Measurements from ENCODE around the gene KRT75. TPM values are rescaled to one million over a fixed set of nuclear protein-coding genes. Genes with fewer than 3 reads are reported as not detected.

The KRT75 gene
- polyA plus RNA-seq, 2 of the 4 experiments (the other 2 are of a cell fraction): not detected

GRCh38 chr12:52423661-52424500, 10.3 kb downstream of the KRT75 start:
- no peaks in the 10 kb centered on the region for H3K9me3 ChIP-seq
- no peak; a peak in 1 of 6 replicates for ATAC-seq
- CTCF ChIA-PET: interaction anchor here (1.3 to 1.6 kb wide), 4 partner anchors 8 to 442 kb away, joined by 3 to 6 read pairs (median 4); no protein-coding TSS in a partner anchor
- no peak overlapping the region for H3K4me2 ChIP-seq
- no peak for TF ChIP-seq RCOR1 (IDR thresholded peaks at IDR 0.05; ENCODE audit: low read depth, low read length)
- TF ChIP-seq NPAS2 (CRISPR knock-in tag; IDR thresholded peaks at IDR 0.05; ENCODE audit: borderline replicate concordance): no peak
- no peak for TF ChIP-seq RNF2 (IDR thresholded peaks at IDR 0.05; ENCODE audit: borderline replicate concordance, low read depth)
- TF ChIP-seq CEBPB (IDR thresholded peaks at IDR 0.05): no peak
- no peak for TF ChIP-seq CHD2 (IDR thresholded peaks at IDR 0.05; ENCODE audit: low read length, partially characterized antibody)
- no peak for TF ChIP-seq HOXB5 (CRISPR knock-in tag; IDR thresholded peaks at IDR 0.05)
- no peak for TF ChIP-seq RARB (CRISPR knock-in tag; IDR thresholded peaks at IDR 0.05)
- TF ChIP-seq NR3C1 (IDR thresholded peaks at IDR 0.05): no peak
- no peak for TF ChIP-seq ELK1 (IDR thresholded peaks at IDR 0.05; ENCODE audit: low read depth, low read length)
- TF ChIP-seq PHF8 (IDR thresholded peaks at IDR 0.05; ENCODE audit: borderline replicate concordance, low read depth): no peak
- no peak for TF ChIP-seq JUN (IDR thresholded peaks at IDR 0.05)
- TF ChIP-seq E2F6 (IDR thresholded peaks at IDR 0.05; ENCODE audit: borderline replicate concordance, low read depth): no peak
- TF ChIP-seq HOXA7 (CRISPR knock-in tag; IDR thresholded peaks at IDR 0.05): no peak
- TF ChIP-seq, protein P1, sequence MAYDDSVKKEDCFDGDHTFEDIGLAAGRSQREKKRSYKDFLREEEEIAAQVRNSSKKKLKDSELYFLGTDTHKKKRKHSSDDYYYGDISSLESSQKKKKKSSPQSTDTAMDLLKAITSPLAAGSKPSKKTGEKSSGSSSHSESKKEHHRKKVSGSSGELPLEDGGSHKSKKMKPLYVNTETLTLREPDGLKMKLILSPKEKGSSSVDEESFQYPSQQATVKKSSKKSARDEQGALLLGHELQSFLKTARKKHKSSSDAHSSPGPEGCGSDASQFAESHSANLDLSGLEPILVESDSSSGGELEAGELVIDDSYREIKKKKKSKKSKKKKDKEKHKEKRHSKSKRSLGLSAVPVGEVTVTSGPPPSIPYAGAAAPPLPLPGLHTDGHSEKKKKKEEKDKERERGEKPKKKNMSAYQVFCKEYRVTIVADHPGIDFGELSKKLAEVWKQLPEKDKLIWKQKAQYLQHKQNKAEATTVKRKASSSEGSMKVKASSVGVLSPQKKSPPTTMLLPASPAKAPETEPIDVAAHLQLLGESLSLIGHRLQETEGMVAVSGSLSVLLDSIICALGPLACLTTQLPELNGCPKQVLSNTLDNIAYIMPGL (CRISPR knock-in tag; IDR thresholded peaks at IDR 0.05; ENCODE audit: borderline replicate concordance): no peak
- TF ChIP-seq ZFP36 (IDR thresholded peaks at IDR 0.05; ENCODE audit: borderline replicate concordance, partially characterized antibody): no peak
- TF ChIP-seq POLR2AphosphoS2 (conservative IDR thresholded peaks at IDR 0.05; ENCODE audit: low read length): no peak
- TF ChIP-seq FOSB (CRISPR knock-in tag; IDR thresholded peaks at IDR 0.05): no peak
- no peak for TF ChIP-seq KDM5A (IDR thresholded peaks at IDR 0.05)
- no peak for TF ChIP-seq TP53 (CRISPR knock-in tag; IDR thresholded peaks at IDR 0.05)
- no peak for TF ChIP-seq CTCF (IDR thresholded peaks at IDR 0.05)
- no peak overlapping the region for H3K27ac ChIP-seq
- WGBS (ENCODE audit: missing lambda C conversion rate): 84% methylated on average over 11 of the region's 11 CpGs
- POLR2A ChIA-PET: no interaction called here
- H3K4me3 ChIP-seq: no peak overlapping the region
- DNase-seq (ENCODE audit: low read depth in 1 of 2, low spot score in 1 of 2): no peak
- no peaks in the 10 kb centered on the region for H3K4me1 ChIP-seq
- no peak for FAIRE-seq

- TF ChIP-seq, protein P2, sequence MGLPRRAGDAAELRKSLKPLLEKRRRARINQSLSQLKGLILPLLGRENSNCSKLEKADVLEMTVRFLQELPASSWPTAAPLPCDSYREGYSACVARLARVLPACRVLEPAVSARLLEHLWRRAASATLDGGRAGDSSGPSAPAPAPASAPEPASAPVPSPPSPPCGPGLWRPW (IDR thresholded peaks at IDR 0.05): no peak
- TF ChIP-seq MAZ (IDR thresholded peaks at IDR 0.05; ENCODE audit: borderline replicate concordance, low read depth, low read length) (no peak), ESRRA (IDR thresholded peaks at IDR 0.05; ENCODE audit: borderline replicate concordance, low read length) (no peak), CTCF (IDR thresholded peaks at IDR 0.05) (no peak)
- no peaks in the 10 kb centered on the region for H3K4me1 ChIP-seq
- DNase-seq (ENCODE audit: low read depth in 1 of 2, low spot score in 1 of 2): no peak
- 74% methylated on average over 6 of the region's 6 CpGs for WGBS (ENCODE audit: missing lambda C conversion rate)
- no peak for FAIRE-seq
- no peak overlapping the region for H3K4me3 ChIP-seq
- no peak for ATAC-seq
- ChIA-PET CTCF (interaction anchor here (1.3 to 1.7 kb wide), 4 partner anchors 9 to 443 kb away, joined by 3 to 4 read pairs (median 4); no protein-coding TSS in a partner anchor), POLR2A (no interaction called here)
- no peak overlapping the region for H3K27ac ChIP-seq
- no peak overlapping the region for H3K4me2 ChIP-seq
- no peaks in the 10 kb centered on the region for H3K9me3 ChIP-seq
These were observed 11.1 kb downstream of the KRT75 start for GRCh38 chr12:52423035-52423434.
